Nucleus accumbens (tissue), 56 donors: ENCODE results near the gene AAK1.
A peak's percentile ranks its signal among the peaks of the same experiment; 100 is the strongest.
"Not testable (repeated sequence)": the region's sequence is repeated elsewhere in the genome, so short reads cannot be mapped to it uniquely, and the experiment has no call there.

ENCODE experiments used
- DNase-seq, 56 donors: peaks; one replicate each; lab custom pipeline; 2025; lab: John Stamatoyannopoulos, UW

AAK1 gene

GRCh38 chr2:69578198-69578540 is 65.4 kb downstream of the AAK1 start:
- DNase-seq = no peak

- DNase-seq = no peak
These were observed 65.9 kb downstream of the AAK1 start for GRCh38 chr2:69577467-69578197.

GRCh38 chr2:69576880-69577279 is 66.7 kb downstream of the AAK1 start:
- DNase-seq = no peak

GRCh38 chr2:69575926-69576325 is 67.6 kb downstream of the AAK1 start:
- no peak for DNase-seq

- not testable (repeated sequence) for DNase-seq
These were observed 68.2 kb downstream of the AAK1 start for GRCh38 chr2:69575371-69575770.

GRCh38 chr2:69572641-69573040 is 70.9 kb downstream of the AAK1 start:
- no peak for DNase-seq

- DNase-seq = no peak
These were observed 72.3 kb downstream of the AAK1 start for GRCh38 chr2:69571189-69571588.

GRCh38 chr2:69570474-69570873 is 73.1 kb downstream of the AAK1 start:
- no peak for DNase-seq

GRCh38 chr2:69567909-69568300 is 75.6 kb downstream of the AAK1 start:
- DNase-seq = no peak

GRCh38 chr2:69567157-69567908 is 76.2 kb downstream of the AAK1 start:
- no peak for DNase-seq

- DNase-seq = no peak
These were observed 76.9 kb downstream of the AAK1 start for GRCh38 chr2:69566669-69567068.

GRCh38 chr2:69565431-69565839 is 78.1 kb downstream of the AAK1 start:
- peak in 35 of 56 donors; percentile 4 to 69 (median 28) for DNase-seq

- DNase-seq = no peak
These were observed 78.9 kb downstream of the AAK1 start for GRCh38 chr2:69564604-69565003.

GRCh38 chr2:69563021-69563420 is 80.5 kb downstream of the AAK1 start:
- DNase-seq = no peak

- DNase-seq = no peak
These were observed 82.4 kb downstream of the AAK1 start for GRCh38 chr2:69561101-69561500.

- DNase-seq = no peak
These were observed 83.4 kb downstream of the AAK1 start for GRCh38 chr2:69560147-69560482.

GRCh38 chr2:69559442-69560146 is 83.9 kb downstream of the AAK1 start:
- DNase-seq = peak in 1 of 56 donors; percentile 9

GRCh38 chr2:69556008-69556407 is 87.5 kb downstream of the AAK1 start:
- no peak for DNase-seq

GRCh38 chr2:69554981-69555380 is 88.6 kb downstream of the AAK1 start:
- peak in 1 of 56 donors; percentile 7 for DNase-seq

GRCh38 chr2:69554568-69554967 is 89.0 kb downstream of the AAK1 start:
- DNase-seq = no peak

- DNase-seq = no peak
These were observed 89.5 kb downstream of the AAK1 start for GRCh38 chr2:69553991-69554390.

GRCh38 chr2:69550511-69550910 is 93.0 kb downstream of the AAK1 start:
- not testable (repeated sequence) for DNase-seq
